Fibroblast of skin of back (primary cell): ENCODE measurements around the gene RNF208.
"Not testable (repeated sequence)": the region's sequence is repeated elsewhere in the genome, so short reads cannot be mapped to it uniquely, and the experiment has no call there.

Source experiments
- DNase-seq: peaks from one replicate; pipeline ENCODE4 v3.0.0-alpha.2; 2013

The RNF208 gene

DNA sequence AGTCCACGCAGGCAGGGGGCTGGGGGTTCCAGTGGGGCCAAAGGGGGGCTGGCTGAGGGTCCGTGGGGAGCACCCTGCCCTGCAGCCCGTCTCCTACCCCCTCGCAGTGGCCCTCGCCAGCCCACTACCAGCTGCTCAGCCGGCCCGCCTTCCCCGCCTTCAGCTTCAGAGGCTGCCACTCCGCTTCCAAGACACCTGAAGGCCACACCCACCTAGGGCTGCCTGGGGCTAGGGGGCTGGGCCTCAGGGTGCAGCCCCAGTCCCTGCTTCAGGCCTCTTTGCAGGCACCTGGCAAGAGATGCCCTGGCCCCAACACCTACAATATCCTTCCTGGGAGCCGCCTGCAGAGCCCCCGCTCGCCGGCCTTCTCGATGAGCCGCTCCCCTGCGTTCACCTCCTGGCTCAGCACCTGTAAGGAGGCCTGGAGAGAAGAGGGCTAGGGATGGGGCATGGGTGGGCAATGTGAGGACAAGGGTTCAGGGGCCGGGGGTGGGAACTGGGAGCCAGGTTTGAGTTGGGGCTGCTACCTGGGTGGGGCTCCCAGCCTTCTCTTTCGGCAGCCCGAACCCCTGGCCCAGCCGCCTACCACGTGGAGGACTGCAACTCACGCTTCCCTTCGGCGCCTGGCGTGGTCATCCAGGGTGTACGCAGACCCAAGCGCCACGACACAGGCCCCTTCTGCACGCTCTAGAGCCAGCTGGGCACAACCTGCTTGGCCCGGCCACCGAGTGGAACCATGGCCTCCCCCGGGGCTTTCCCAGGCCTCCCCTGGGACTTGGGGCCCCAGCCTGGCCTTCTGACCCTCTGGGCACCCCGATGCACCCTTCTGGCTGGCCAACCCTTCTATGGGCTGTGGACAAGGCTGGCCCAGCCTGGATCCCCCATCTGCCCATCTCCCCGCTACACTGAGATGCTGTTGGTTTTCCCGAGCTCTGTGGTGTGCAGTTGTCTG lies 30.8 kb upstream of the RNF208 start:
- no peak for DNase-seq

DNA sequence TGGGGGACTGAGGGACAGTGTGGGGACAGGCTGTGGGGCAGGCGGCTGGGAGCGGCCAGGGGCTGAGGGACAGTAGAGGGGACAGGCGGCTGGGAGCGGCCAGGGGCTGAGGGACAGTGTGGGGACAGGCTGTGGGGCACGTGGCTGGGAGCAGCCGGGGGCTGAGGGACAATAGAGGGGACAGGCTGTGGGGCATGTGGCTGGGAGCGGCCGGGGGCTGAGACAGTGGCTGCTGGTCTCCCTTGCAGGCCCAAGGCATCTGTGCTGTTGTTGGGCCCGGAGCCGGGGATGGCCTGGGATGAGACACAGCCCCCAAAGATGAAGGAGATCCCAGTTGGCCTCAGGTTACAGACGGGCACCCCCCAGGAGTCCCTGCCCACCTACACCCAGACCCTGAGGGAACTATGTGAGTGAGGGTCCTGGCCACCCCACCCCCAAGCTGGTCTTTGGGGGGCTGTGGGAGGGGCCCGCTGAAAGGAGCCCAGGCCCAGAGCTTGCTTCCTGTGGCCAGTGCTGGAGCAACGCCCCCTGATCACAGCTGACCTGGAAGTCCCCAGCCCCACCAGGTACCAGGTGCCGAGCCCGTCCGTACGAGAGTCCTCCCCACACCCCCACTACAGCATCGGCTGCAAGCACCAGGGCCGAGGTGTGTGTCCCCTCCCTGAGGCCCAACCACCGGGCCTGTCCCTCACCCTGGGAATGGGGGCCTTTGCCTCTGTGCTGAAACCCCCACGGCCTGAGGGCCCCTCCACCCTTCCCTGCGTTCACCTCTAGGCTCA lies 29.6 kb upstream of the RNF208 start:
- no peak for DNase-seq

DNA sequence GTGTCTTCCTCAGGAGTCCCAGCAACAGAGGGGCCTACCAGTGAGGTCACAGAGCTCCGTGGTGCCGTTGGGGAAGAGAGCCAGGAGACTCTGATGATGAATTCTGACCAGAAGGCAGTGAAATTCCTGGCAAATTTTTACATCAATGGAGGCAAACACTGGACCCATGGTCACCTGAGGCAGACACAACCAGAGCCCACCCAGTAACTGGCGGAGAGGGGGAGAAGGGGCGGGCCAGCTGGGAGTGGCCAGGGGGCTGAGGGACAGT lies 29.1 kb upstream of the RNF208 start, which contains the start of gene STPG3:
STPG3 (plus strand) TSS at position 93 of the 268 bp plus-strand sequence; CDS start at position 94, 1 bp downstream.
- no peak for DNase-seq

DNA sequence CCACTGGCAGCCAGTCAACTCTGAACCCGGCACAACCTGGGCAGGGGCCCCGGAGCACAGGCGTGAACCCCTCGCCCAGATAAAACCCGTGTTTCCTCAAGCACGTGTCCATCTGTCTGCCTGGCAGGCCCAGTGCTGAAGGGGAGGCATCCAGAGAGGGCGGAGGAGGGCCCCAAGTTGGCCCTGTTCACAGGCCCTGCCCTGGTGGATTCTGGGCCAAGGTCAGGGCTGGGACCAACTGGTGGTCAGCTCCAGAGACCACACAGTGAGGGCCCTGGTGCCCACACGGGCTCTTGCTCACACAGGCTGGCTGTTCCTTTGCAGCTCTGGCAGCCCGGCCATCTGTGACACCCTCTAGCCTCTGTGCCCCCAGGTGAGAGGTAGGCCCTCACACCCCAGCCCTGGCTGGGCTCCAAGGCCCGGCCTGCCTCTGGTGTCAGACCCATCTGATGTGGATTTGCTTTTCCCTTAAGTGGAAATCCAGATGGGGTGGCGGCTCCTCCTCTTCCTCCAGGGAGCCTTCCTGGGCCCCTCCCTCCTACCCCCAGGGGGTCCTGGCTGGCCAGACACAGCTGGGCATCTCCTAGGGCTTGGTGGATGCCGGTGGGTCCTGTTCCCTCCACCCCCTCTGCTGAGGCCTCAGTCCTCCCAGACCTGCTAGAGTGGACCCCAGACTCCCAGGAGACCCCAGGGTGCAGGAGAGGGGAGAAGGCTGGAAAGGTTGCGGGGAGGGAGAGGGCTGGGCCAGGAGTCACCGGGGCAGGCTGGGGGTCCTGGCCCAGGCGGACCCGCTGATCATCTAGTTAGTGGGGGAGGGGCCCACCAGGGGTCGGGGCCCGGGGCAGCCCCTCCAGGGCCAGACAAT lies 28.5 kb upstream of the RNF208 start:
- DNase-seq: no peak

DNA sequence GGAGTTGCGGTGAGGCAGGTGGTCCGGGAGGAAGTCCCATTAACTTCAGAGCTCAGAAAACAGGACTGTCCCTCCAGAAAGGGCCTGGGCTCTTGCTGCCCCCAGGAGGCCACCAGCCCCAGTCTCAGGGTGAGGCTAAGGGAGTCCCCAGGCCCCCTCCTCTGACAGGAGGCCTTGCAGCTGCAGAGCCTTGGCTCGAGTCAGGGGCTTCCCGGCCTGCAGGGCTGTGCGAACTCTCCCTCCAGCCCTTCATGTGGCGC lies 25.8 kb upstream of the RNF208 start:
- no peak for DNase-seq

DNA sequence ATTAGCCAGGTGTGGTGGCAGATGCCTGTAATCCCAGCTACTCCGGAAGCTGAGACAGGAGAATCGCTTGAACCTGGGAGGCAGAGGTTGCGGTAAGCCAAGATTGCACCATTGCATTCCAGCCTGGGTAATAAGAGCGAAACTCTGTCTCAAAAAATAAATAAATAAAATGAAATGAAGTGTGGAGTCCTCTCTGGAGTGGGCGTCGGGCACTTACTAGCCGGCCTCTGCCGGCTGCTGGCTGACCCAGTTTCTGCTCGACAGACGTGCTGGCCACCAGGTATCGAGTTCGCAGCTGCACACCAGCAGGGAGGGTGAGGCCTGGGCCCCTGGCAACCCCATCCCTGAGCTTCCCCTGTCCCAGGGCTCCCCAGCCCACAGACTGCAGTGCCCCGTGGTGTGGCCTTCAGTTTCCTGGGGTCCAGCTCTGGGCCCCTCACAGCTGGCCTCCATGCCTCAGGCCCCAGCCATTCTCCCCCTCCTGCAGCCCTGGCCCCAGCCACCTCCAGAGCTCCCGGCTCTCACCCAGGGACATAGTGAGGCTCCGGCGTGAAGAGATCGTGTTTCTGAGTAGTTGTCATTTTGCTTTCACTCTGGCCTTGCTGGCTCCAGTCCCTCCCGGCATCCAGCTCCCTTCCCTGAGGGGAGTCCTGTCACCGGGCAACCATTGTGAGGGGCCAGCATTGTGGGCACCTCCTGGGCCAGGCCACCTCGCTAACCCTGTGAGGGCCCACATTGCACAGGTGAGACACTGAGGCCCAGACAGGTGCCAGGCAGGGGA lies 25.3 kb upstream of the RNF208 start:
- DNase-seq: no peak

DNA sequence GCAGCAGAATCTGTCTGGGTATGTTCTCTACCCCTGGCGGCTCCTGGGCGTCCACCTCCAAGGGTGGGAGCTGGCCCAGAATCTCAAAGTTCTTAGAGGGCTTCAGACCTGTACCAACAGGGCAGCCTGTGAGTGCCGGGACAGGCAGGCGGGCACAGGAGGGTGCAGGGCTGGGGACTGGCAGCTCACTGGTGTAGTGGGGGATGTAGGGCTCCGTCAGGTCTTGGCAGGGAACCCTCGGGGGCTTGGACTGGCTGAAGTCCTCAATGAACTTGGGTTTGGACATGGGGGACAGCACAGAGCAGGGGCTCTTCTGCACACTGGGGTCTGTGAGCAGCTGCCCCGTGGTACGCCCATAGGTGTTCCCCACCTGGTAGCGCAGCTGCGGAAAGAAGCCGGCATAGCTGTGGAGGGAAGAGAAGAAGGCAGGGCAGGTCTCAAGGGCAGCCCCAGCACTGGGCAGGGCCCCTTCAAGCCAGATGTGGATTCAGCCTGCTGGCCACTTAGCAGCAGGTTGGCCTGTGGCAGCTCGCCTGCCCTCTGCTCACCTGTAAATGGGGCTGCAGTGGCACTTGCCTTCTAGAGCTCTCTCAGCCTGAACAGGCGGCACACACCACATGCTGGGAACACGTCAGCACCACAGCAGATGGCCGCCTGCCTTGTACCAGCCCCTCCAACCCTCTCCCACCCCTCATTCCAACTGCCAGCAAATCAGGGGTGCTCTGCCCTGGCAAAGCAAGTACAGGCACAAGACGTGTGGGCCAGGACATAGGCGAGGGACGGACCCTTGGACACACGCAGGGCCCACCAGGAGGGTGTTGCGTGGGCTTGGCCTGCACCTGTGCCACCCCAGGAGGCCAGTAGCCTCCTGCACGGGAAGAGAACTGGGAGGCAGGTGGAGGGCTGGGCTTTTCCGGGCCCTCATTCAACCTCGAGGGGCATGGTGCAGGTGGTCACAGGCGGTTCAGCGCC lies 23.7 kb upstream of the RNF208 start:
- DNase-seq: no peak

DNA sequence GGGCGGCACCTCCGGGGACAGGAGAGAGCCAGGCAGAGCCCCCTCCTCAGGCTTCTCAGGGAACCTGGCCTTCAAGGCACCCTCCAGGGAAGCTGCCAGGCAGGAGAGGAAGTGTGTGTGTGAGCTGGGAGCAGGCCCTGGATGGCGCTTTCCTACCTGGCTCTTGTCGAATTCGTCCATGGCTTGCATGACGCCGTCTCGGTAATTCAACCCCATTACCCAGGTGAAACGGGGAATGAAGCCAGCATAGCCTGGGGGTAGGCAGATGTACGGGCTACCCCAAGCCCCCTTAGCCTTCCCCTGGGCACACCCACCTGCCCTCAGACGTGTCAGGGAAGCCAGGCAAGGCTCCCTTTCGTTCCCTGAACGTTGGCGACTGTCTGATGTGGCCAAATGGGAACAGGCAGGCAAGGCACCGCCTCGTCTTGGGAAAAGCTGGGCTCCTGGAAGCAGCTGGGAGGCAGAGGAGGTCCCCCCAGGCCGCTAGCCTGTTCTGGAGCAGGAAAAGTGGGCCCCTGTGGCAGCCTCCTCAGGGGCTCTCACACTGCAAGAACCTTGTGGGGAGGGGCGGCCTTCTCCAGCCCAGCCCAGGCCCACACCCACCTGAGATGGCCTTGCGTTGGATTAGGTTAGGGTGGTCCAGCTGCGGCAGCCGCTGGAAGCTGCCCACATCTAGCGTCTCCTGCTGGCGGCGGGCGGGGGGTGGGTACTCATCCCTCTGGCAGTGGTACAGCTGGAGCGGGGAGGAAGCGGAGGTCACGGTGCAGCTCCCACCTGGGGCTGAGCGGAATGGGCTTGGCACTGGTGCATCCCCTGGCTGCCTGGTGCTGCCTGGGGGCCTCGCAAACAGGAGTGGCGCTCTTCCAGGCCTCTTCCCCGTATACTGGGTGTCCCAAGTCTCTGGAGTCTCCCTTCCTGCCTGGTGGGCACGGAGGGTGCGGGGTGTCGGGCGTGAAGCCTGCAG lies 22.7 kb upstream of the RNF208 start:
- no peak for DNase-seq

DNA sequence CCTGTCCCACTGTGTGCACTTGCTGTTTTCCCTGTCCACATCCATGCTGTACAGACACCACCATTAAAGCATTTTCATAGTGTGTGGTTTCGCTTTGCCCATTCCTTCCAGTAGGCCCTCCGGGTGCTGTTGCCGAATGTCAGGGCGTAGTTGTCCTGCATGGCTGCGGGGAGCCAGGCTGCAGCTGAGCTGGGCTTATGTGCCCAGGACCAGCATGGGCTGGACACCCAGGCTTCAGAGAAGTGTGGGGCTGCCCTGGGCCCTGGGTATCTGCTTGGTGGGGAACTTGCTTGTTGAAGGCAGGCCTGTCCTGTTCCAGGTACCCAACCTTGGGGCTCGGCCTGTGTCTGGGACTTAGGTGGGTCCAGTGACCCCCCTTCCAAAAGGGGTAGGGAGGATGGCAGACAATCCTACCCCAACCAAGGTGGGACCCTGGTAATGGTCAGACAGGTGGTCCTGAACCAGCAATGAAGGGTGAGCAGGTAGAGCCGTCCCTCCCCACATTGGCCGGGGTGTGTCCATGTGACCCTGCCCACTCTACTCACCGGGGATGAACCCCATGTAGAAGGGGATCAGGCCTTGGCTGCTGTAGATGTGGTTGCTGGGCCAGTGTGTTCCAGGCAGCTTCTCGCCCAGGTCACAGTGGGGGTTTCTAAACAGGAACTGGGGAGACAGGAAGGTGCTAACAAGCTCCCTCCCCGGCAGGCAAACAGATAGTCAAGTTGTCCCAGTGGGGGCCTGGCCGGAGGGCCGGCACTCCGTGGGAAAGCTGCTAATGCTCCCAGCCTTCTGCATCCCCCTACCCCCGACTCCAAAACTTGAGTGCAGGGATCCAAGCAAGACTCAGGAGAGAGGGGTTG lies 21.8 kb upstream of the RNF208 start:
- DNase-seq: no peak

DNA sequence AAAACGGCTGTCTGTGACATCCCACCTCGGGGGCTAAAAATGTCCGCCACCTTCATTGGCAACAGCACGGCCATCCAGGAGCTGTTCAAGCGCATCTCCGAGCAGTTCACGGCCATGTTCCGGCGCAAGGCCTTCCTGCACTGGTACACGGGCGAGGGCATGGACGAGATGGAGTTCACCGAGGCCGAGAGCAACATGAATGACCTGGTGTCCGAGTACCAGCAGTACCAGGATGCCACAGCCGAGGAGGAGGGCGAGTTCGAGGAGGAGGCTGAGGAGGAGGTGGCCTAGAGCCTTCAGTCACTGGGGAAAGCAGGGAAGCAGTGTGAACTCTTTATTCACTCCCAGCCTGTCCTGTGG lies 21.2 kb upstream of the RNF208 start:
- DNase-seq: not testable (repeated sequence)

DNA sequence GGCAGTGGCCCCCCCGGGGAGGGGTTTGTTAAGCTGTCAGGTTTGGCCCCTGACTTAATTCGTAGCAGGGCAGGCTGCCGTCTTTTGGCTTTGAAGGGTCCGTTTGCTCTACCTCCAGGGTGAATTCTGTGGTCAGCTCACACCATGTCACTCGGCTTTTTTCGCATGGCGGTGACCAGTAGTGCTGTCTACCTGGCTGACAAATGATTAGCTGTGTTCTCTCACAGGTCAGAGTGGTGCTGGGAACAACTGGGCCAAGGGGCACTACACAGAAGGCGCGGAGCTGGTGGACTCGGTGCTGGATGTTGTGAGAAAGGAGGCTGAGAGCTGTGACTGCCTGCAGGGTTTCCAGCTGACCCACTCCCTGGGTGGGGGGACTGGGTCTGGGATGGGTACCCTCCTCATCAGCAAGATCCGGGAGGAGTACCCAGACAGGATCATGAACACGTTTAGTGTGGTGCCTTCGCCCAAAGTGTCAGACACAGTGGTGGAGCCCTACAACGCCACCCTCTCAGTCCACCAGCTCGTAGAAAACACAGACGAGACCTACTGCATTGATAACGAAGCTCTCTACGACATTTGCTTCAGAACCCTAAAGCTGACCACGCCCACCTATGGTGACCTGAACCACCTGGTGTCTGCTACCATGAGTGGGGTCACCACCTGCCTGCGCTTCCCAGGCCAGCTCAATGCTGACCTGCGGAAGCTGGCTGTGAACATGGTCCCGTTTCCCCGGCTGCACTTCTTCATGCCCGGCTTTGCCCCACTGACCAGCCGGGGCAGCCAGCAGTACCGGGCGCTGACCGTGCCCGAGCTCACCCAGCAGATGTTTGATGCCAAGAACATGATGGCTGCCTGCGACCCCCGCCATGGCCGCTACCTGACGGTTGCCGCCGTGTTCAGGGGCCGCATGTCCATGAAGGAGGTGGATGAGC lies 20.5 kb upstream of the RNF208 start:
- no peak for DNase-seq

DNA sequence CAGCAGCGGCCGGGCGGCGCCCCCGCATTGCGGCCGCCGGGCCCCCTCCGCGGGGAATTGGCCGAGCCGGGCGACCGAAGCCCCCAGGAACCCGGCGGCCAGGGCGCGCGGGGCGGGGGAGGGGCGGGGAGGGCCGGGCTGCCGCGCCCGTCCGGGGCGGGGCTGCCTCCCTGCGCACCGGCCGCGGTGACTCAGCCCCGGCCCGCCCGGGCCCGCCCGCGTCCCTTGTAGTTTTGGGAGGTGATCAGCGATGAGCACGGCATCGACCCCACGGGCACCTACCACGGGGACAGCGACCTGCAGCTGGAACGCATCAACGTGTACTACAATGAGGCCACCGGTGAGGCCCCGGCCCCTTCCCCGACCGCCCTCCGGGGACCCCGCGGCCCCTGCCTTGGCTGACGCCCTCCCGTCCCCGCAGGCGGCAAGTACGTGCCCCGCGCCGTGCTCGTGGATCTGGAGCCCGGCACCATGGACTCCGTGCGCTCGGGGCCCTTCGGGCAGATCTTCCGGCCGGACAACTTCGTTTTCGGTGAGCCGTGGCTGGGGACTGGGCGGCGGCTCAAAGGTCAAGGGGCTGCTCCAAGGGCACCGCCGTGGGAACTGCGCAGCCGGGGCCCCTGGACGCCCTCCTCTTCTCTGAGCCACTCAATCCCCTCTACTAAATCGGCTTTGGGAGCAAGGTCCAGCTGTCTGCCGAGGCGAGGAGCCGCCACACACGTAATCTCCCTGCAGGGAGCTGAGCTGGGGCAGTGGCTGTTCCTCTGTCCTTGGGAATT lies 19.6 kb upstream of the RNF208 start:
- peak; percentile 62 for DNase-seq

DNA sequence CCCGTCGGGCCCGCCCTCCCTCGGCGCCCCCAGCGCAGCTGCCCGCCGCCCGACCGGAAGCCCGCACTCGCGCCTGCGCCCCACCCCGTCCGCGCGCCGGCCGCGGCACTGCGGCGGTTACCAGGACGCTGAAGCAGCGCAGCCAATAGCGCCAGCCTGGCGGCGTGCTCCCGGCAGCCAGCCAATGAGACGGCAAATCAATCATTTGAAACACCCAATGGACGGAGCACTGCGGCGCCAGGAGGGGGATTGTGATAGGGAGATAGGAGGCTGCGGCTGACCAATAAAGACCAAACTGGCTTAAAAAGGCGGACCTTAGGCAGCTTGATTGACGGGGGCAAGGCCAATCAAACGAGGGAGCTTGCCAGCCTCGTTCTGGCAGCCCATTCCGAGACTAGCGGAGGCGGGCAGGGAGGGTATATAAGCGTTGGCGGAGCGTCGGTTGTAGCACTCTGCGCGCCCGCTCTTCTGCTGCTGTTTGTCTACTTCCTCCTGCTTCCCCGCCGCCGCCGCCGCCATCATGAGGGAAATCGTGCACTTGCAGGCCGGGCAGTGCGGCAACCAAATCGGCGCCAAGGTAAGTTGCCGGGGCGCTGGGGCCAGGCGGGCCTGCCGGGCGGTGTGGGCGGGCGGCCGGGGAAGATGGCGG lies 18.9 kb upstream of the RNF208 start, which contains the start of gene TUBB4B:
TUBB4B (plus strand) TSS at position 447 of the 649 bp plus-strand sequence; CDS start at position 521, 74 bp downstream.
- peak; percentile 100 for DNase-seq

DNA sequence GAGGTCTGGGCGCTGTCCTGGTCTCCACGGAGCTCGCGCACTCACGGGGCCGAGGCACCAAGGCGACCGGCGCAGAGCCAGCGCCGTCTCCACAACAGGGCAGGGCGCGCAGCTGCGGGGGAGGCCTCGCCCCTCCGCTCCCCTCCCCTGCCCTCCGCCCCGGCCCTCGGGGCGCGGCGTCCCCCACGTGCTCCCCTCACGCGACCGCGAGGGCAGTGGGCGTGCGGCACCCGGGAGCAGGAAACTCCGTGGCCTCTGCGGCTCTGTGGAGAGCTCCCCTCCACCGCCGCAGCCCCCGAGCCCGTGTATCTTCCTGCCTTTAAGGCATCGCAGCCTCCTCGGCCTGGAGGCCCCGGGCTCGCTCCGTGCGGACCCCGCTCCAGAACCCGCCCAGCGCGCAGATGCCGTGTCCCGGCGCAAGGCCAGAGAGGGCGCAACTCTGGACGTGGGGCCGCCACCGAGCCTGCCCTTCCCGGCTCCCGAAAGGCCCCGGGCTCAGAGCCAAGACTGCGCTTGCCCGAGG lies 18.3 kb upstream of the RNF208 start:
- peak; percentile 67 for DNase-seq

DNA sequence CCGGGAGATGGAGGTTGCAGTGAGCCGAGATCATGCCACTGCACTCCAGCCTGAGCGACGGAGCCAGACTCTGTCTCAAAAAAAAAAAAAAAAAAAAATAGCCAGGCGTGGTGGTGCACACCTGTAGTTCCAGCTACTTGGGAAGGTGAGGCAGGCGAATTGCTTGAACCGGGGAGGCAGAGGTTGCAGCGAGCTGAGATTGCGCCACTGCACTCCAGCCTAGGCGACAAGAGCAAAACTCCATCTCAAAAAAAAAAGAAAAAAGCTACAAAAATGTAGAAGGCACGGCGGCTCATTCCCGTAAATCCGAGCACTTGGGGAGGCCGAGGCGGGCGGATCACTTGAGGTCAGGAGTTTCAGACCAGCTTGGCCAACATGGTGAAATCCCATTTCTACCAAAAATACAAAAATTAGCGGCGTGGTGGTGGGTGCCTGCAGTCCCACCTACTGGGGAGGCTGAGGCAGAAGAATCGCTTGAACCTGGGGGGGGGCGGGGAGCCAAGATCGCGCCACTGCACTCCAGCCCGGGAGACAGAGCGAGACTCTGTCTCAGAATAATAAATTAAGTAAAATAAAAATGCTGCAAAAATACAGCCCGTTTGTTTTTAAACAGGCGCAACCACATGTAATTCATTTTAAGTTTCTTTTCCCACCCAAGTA lies 17.6 kb upstream of the RNF208 start:
- not testable (repeated sequence) for DNase-seq
